ENCODE data around the gene SLC44A4.
"Not testable (repeated sequence)": the region's sequence is repeated elsewhere in the genome, so short reads cannot be mapped to it uniquely, and the experiment has no call there.

SLC44A4 gene

GRCh38 chr6:31878726-31879125 is at the start of gene SLC44A4:
TSS of gene SLC44A4 (minus strand) at chr6:31878997. CDS start at chr6:31878980, 17 bp downstream.
- no peak within 1 kb of the TSS for H3K4me3 ChIP-seq (ENCODE audit: low read depth, low read length)
- no peak for DNase-seq (ENCODE audit: low read depth)

- no peak for DNase-seq (ENCODE audit: low read depth)
- no peak overlapping the region for H3K4me3 ChIP-seq (ENCODE audit: low read depth, low read length)
Observed at GRCh38 chr6:31928672-31928939, 49.8 kb upstream of the SLC44A4 start.

GRCh38 chr6:31927863-31928671 is 49.3 kb upstream of the SLC44A4 start:
- no peak overlapping the region for H3K4me3 ChIP-seq (ENCODE audit: low read depth, low read length)
- DNase-seq (ENCODE audit: low read depth) = no peak

- no peak within 1 kb of the TSS for H3K4me3 ChIP-seq (ENCODE audit: low read depth, low read length)
- DNase-seq (ENCODE audit: low read depth) = no peak
Observed at GRCh38 chr6:31927242-31927862, 48.6 kb upstream of the SLC44A4 start, which contains the start of gene C2. TSS of gene C2 (plus strand) at chr6:31927717. CDS start at chr6:31927753, 36 bp downstream.

GRCh38 chr6:31922942-31923341 is 44.1 kb upstream of the SLC44A4 start:
- no peak for DNase-seq (ENCODE audit: low read depth)
- H3K4me3 ChIP-seq (ENCODE audit: low read depth, low read length) = no peak overlapping the region

GRCh38 chr6:31920811-31921210 is 42.0 kb upstream of the SLC44A4 start:
- no peak for DNase-seq (ENCODE audit: low read depth)
- H3K4me3 ChIP-seq (ENCODE audit: low read depth, low read length) = no peak overlapping the region

- no peak for DNase-seq (ENCODE audit: low read depth)
- no peak overlapping the region for H3K4me3 ChIP-seq (ENCODE audit: low read depth, low read length)
Observed at GRCh38 chr6:31919624-31920303, 41.0 kb upstream of the SLC44A4 start.

- no peak overlapping the region for H3K4me3 ChIP-seq (ENCODE audit: low read depth, low read length)
- no peak for DNase-seq (ENCODE audit: low read depth)
Observed at GRCh38 chr6:31918069-31918720, 39.4 kb upstream of the SLC44A4 start.

GRCh38 chr6:31915756-31916155 is 37.0 kb upstream of the SLC44A4 start:
- no peak overlapping the region for H3K4me3 ChIP-seq (ENCODE audit: low read depth, low read length)
- no peak for DNase-seq (ENCODE audit: low read depth)

- H3K4me3 ChIP-seq (ENCODE audit: low read depth, low read length) = no peak overlapping the region
- DNase-seq (ENCODE audit: low read depth) = no peak
Observed at GRCh38 chr6:31915351-31915750, 36.6 kb upstream of the SLC44A4 start.

- no peak for DNase-seq (ENCODE audit: low read depth)
- no peak overlapping the region for H3K4me3 ChIP-seq (ENCODE audit: low read depth, low read length)
Observed at GRCh38 chr6:31911826-31912585, 33.2 kb upstream of the SLC44A4 start.

- not testable (repeated sequence) for DNase-seq (ENCODE audit: low read depth); H3K4me3 ChIP-seq (ENCODE audit: low read depth, low read length)
Observed at GRCh38 chr6:31909298-31909697, 30.5 kb upstream of the SLC44A4 start.

GRCh38 chr6:31908791-31909190 is 30.0 kb upstream of the SLC44A4 start:
- H3K4me3 ChIP-seq (ENCODE audit: low read depth, low read length) = no peak overlapping the region
- no peak for DNase-seq (ENCODE audit: low read depth)

- not testable (repeated sequence) for H3K4me3 ChIP-seq (ENCODE audit: low read depth, low read length)
Observed at GRCh38 chr6:31908255-31908654, 29.5 kb upstream of the SLC44A4 start.

GRCh38 chr6:31907158-31907813 is 28.5 kb upstream of the SLC44A4 start:
- peak; percentile 66 for DNase-seq (ENCODE audit: low read depth)
- H3K4me3 ChIP-seq (ENCODE audit: low read depth, low read length) = no peak overlapping the region

More at GRCh38 chr6:31908255-31908654, 29.5 kb upstream of the SLC44A4 start:
- DNase-seq (ENCODE audit: low read depth) = not testable (repeated sequence)

- not testable (repeated sequence) for H3K4me3 ChIP-seq (ENCODE audit: low read depth, low read length); DNase-seq (ENCODE audit: low read depth)
Observed at GRCh38 chr6:31906727-31907126, 27.9 kb upstream of the SLC44A4 start.

GRCh38 chr6:31906122-31906521 is 27.3 kb upstream of the SLC44A4 start:
- no peak overlapping the region for H3K4me3 ChIP-seq (ENCODE audit: low read depth, low read length)
- DNase-seq (ENCODE audit: low read depth) = no peak

- no peak overlapping the region for H3K4me3 ChIP-seq (ENCODE audit: low read depth, low read length)
Observed at GRCh38 chr6:31905041-31905440, 26.2 kb upstream of the SLC44A4 start.

GRCh38 chr6:31903957-31904356 is 25.2 kb upstream of the SLC44A4 start:
- no peak for DNase-seq (ENCODE audit: low read depth)
- H3K4me3 ChIP-seq (ENCODE audit: low read depth, low read length) = no peak overlapping the region

More at GRCh38 chr6:31905041-31905440, 26.2 kb upstream of the SLC44A4 start:
- DNase-seq (ENCODE audit: low read depth) = no peak

All from skeletal muscle cell (primary cell).